Measurements from ENCODE around the gene PLAAT3.
"Not testable (repeated sequence)": the region's sequence is repeated elsewhere in the genome, so short reads cannot be mapped to it uniquely, and the experiment has no call there.

Gene PLAAT3

GRCh38 chr11:63614136-63614671, at the start of gene PLAAT3:
TSS of gene PLAAT3 (minus strand) at chr11:63614433. CDS start at chr11:63614014, 419 bp downstream.
- DNase-seq, result no peak

- DNase-seq, result no peak
These were observed 49.6 kb upstream of the PLAAT3 start for GRCh38 chr11:63663809-63664208.

- no peak for DNase-seq
These were observed 46.7 kb upstream of the PLAAT3 start for GRCh38 chr11:63660972-63661371.

GRCh38 chr11:63652671-63653070, 38.4 kb upstream of the PLAAT3 start:
- DNase-seq, result no peak

- DNase-seq, result no peak
These were observed 29.0 kb upstream of the PLAAT3 start for GRCh38 chr11:63643205-63643604.

- DNase-seq, result no peak
These were observed 27.5 kb upstream of the PLAAT3 start for GRCh38 chr11:63641727-63642126.

- DNase-seq, result no peak
These were observed 25.1 kb upstream of the PLAAT3 start for GRCh38 chr11:63639199-63639832.

- not testable (repeated sequence) for DNase-seq
These were observed 24.2 kb upstream of the PLAAT3 start for GRCh38 chr11:63638436-63638835.

- DNase-seq, result no peak
These were observed 21.7 kb upstream of the PLAAT3 start for GRCh38 chr11:63635762-63636465.

GRCh38 chr11:63629426-63629825, 15.2 kb upstream of the PLAAT3 start:
- no peak for DNase-seq

GRCh38 chr11:63623513-63624140, 9.4 kb upstream of the PLAAT3 start:
- DNase-seq, result no peak

- no peak for DNase-seq
These were observed 8.1 kb upstream of the PLAAT3 start for GRCh38 chr11:63622323-63622722.

GRCh38 chr11:63621071-63621470, 6.8 kb upstream of the PLAAT3 start:
- DNase-seq, result no peak

GRCh38 chr11:63619967-63620366, 5.7 kb upstream of the PLAAT3 start:
- no peak for DNase-seq

GRCh38 chr11:63617686-63618085, 3.5 kb upstream of the PLAAT3 start:
- DNase-seq, result not testable (repeated sequence)

GRCh38 chr11:63616953-63617352, 2.7 kb upstream of the PLAAT3 start:
- DNase-seq, result no peak

GRCh38 chr11:63613517-63614135, 607 bp downstream of the PLAAT3 start:
- no peak for DNase-seq

- no peak for DNase-seq
These were observed 2.1 kb downstream of the PLAAT3 start for GRCh38 chr11:63612181-63612580.

- no peak for DNase-seq
These were observed 2.9 kb downstream of the PLAAT3 start for GRCh38 chr11:63611395-63611747.

GRCh38 chr11:63610604-63611394, 3.4 kb downstream of the PLAAT3 start:
- peak; percentile 48 for DNase-seq

- DNase-seq, result no peak
These were observed 4.2 kb downstream of the PLAAT3 start for GRCh38 chr11:63609971-63610580.

- DNase-seq, result no peak
These were observed 4.7 kb downstream of the PLAAT3 start for GRCh38 chr11:63609536-63609935.
